ENCODE results near the gene ANKRD34A.
A peak's percentile ranks its signal among the peaks of the same experiment; 100 is the strongest.

The ANKRD34A gene

GRCh38 chr1:145964328-145965118, at the start of gene ANKRD34A, which contains the start of gene POLR3GL:
Gene ANKRD34A (minus strand): TSS chr1:145964575. CDS start chr1:145961759, 2,816 bp downstream.
Gene POLR3GL (plus strand): TSS chr1:145964690. CDS start chr1:145974866, 10,176 bp downstream.
- peak; percentile 89 for DNase-seq

DNA sequence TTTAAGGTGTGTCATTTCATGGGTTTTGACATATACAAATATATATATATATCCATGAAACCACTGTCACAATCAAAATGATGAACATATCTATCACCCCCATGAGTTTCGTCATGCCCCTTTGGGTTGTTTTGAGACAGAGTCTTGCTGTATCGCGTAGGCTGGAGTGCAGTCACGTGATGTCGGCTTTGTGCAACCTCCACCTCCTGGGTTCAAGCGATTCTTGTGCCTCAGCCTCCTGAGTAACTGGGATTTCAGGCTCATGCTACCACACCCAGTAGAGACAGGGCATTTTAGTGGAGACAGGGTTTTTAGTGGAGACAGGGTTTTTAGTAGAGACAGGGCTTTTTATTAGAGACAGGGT, 49.2 kb upstream of the ANKRD34A start:
- no peak for DNase-seq

GRCh38 chr1:146012703-146013558, 48.6 kb upstream of the ANKRD34A start:
- DNase-seq = peak; percentile 64

GRCh38 chr1:146010126-146010738, 45.9 kb upstream of the ANKRD34A start:
- DNase-seq = no peak

DNA sequence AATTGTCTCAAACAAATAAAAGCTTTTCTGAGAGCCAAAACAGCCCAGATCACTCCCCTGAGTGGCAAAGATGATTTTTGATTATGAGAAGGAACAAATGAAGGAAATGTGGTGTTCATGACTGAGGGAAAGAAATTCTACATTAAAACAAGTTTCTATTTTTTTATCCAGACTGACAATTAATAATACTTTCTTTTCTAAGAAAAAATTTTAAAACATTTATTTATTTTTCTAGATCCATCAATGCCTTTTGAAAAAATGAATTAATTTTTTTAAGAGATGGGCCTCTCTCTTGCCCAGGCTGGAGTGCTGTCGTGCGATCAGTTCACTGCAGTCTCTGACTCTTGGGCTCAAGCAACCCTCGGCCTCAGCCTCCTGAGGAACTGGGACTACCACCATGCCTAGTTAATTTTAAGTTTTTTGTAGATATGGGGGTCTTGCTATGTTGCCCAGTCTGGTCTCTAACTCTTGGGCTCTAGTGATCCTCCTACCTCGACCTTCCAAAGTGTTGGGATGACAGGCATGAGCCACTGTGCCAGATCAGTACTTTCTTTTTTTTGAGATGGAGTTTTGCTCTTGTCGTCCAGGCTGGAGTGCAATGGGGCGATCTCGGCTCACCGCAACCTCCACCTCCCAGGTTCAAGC, 43.2 kb upstream of the ANKRD34A start:
- no peak for DNase-seq

- DNase-seq = no peak
Measured at GRCh38 chr1:146001709-146002108, 37.3 kb upstream of the ANKRD34A start.

GRCh38 chr1:145999321-146000024, 35.1 kb upstream of the ANKRD34A start:
- peak; percentile 67 for DNase-seq

DNA sequence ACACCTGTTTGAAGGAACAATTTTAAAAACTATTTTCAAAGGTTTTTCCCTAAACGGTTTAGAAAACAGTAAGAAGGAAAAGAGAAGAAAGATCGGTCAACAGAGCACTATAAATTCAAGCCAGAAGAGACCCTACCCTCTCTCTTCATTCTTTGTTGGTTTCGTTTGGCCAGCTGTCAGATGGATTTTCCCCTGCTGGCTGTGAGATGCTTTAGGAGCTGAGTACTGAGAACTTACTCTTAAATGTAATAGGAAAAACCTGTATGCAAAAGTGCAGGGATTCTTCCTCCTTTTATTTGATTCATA, 33.3 kb upstream of the ANKRD34A start:
- no peak for DNase-seq

- DNase-seq = no peak
Measured at GRCh38 chr1:145997016-145997717, 32.8 kb upstream of the ANKRD34A start.

DNA sequence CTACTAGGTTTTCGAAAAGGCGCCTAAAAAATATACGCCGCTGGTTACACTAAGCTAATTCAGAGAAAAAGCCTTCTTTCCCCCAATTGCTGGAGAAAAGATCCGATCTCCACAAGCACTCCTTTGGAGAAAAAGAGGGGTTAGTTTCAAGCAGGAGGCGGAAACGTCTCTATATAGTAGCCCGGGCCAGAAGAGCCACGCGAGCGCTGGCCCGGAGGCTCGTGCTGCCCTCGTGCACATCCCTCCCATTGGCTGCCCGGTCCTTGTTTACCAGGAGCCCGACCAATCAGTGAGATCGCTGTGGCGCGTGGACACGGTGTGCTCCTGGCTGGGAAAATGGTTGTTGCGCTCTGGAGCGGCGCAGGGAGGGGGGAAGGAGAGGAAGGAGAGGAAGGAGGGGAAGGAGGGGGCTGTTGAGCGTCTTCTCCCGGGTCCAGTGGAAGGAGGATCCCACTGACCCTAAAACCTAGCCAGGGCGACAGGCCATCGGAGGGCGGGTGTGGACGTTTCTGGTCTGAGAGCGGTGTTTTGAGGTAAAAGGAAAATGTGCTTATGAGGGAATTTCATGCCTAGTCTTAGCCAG, 32.1 kb upstream of the ANKRD34A start, which contains the start of gene TXNIP:
TSS of gene TXNIP (minus strand) at position 147 of the 583 bp plus-strand sequence. CDS start 313 bp downstream, outside the sequence.
- DNase-seq = peak; percentile 97

- peak; percentile 14 for DNase-seq
Measured at GRCh38 chr1:145995964-145996432, 31.6 kb upstream of the ANKRD34A start.

DNA sequence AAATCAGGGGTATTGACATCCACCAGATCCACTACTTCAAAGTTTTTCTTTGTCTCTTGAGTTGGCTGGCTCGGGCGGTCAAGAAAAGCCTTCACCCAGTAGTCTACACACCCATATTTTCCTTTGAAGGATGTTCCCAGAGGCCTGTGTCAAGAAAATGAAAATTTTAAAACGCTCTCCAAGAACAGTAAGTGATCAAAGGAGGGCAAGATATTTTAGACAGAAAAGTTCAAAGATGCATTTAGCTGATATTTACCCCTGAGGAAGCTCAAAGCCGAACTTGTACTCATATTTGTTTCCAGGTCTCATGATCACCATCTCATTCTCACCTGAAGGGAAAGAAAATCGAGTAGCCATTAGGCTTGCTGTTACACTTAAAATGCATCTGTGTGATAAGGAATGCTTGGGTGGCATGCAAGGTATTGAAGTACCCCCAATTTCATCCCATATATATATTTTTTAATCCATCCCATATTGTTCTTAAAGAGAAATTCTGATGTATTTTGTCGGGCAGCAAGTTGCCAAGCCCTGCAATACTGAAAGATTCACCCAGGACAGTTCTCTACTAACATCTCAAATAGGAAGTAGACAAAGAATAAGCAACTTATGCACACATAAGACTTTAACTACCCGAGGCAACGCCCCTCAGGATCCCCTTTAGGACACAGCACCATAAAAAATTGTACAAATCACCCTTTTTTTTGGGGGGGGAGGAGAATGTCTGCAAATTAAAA, 30.9 kb upstream of the ANKRD34A start:
- DNase-seq = no peak

DNA sequence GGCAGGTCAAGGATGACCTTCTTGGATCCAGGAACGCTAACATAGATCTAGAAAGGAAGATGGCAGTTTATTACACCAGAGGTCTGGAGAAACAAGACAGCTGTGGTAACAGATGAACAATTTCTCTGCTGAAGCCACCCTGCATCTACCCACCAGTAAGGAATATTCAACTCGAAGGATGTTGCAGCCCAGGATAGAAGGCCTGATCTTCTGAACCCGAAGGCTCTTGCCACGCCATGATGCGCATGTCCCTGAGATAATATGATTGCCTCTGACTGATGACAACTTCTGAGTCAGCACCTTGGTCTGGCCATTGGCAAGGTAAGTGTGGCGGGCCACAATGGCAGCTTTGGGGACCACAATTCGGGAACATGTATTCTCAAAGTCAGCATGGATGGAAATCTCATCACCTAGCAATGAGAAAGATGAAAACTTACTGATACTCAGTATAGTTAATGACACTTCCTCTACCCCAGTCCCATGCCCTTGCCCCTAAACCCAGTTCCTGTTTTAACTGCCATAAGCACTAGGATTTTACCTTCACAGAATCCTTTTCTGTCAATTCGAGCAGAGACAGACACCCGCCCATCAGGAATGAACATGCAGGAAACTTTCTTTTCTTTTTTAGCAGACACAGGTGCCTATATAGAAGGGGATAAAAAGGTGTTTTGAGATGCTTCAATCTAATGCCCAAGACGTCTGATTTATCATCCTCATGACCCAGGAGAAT, 30.2 kb upstream of the ANKRD34A start:
- no peak for DNase-seq

DNA sequence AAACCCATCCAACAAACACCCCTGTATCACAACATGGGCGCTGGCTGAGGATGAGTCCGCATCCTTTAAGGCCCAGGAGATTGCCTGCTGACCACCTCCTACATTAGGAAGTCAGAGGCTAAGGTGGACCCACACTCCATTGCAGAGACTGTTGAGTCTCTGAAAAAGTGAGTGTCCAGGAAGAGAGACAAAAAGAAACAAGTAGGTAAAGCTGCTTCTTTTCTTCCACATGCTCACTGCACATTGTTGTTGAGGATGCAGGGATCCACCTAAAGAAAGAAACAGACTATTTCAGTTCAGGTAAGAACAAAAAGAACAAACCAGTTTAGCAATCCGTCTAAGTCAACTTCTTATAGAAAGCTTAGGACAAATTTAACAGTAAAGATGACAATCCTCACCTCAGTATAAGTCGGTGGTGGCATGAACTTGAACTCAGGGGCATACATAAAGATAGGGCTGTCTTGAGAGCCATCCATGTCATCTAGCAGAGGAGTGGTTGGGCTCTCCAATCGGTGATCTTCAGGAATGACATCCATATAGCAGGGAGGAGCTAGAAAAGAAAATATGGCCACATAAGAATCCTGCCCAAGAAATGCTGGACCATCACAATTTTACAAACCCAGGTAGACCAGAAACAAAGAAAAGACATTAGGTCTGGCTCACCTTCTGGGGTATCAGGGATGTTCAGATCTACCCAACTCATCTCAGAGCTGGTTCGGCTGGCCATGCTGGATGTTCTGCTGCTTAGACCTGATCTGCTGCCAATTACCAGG, 29.4 kb upstream of the ANKRD34A start:
- DNase-seq = no peak

DNA sequence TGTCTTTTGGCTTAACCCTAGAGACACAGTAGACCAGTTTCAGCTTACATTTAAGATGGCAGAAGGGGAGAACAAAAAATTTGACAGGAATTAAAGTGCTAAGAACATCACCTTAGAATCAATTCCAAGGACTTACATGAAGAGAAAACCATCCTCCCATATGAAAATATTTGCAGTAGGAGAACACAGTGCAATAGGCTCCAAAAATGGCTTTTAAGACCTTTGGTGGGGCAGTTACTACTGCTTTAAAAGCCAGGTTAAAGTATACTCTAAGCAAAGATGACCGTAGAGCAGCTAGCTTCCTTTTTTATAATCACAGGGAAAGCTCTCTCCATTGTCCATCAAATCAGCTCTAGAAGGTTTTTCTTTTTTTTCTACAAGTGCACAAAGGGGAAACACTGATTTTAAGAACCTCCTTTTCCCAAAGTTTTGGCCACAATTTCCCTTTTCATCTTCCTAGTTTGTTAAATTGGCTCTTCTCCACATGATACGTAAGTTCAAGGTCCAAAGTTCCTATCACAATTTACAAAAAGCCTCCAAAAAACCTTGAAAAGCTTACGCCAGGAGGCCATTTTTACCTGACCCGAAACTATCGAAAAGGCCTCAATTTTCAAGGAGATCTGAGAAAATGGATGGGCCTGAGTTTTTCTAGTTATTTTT, 28.7 kb upstream of the ANKRD34A start:
- DNase-seq = no peak

DNA sequence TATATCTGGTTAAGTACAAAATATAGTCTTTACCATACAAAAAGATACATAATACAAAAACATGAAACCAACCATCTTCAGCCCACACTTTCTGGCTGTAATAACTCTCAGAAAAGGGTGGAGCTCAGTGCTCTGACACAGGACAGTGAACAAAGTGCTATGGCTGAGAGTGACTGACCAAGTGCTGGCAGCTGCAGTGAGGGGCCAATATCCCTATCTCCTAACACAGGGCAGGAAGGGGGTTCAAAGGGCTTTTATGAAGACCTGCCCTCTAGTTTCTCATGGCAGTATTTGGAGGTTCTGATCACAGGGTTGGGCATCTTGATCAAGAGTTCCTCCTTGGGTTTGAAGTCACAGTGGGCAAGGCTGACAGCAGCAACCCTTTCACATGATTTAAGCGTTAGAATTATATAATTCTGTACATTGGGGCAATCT, 28.1 kb upstream of the ANKRD34A start:
- DNase-seq = no peak

GRCh38 chr1:145991735-145992412, 27.5 kb upstream of the ANKRD34A start:
- no peak for DNase-seq

Data from COR-L47 (cell line).